Esophagus muscularis mucosa (tissue), 4 donors: Measurements from ENCODE around the gene CHCHD6.

Experiments
- EP300 ChIP-seq: sonication (generic); formaldehyde crosslinking; IDR thresholded peaks from one replicate; pipeline ENCODE4 v1.6.1; 2017; ENCODE audit warnings: antibody characterized with exemption
- POLR2A ChIP-seq: fragments of 450-650 bp; IDR thresholded peaks from one replicate; pipeline ENCODE4 v1.6.1; 2017; ENCODE audit warnings: antibody characterized with exemption, moderate library complexity, mild to moderate bottlenecking, low read depth
- TF ChIP-seq, protein P1 (sequence below), 3 experiments: fragments of 200-600 bp in 2 of 3; fragments of 450-650 bp in 1 of 3; sonication (generic) in 2 of 3; IDR thresholded peaks; one replicate each; pipeline ENCODE4 v1.5.1; 2017 to 2019; ENCODE audit warnings: antibody characterized with exemption in 3 of 3, mild to moderate bottlenecking in 2 of 3, moderate library complexity in 1 of 3

DNA sequence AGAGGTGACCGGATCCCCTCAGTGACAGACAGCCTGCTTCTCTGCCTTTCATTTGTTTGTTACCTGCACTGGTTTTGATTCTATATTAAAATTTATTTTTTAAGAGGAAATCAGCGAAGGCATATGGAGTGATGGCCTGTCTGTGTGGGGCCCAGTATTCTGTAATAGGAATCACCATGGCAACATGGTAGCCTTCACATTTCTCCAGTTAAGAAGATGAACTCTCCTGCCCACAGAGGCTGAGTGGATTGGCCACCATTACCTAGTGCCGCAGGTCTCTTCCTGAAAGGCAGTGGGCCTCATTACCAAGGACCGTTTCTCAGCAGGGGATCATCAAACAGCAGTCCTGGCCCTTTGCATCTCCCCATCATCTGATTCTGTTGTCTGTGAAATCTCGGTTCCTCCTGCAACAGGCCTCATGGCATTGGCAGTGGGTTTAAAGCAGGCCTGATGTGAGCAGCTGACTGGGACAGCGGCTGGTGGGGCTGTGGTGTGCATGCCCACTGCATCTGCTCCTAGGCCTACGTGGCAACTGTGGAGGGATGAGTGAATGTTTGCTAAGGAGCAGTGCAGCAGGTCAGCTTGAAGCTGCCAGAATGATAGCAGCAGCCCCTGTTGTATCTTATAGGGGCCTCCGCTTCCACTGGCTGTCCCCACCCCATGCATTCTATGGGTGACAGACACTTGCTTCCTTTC, 114.5 kb downstream of the CHCHD6 start:
- TF ChIP-seq, protein P1, sequence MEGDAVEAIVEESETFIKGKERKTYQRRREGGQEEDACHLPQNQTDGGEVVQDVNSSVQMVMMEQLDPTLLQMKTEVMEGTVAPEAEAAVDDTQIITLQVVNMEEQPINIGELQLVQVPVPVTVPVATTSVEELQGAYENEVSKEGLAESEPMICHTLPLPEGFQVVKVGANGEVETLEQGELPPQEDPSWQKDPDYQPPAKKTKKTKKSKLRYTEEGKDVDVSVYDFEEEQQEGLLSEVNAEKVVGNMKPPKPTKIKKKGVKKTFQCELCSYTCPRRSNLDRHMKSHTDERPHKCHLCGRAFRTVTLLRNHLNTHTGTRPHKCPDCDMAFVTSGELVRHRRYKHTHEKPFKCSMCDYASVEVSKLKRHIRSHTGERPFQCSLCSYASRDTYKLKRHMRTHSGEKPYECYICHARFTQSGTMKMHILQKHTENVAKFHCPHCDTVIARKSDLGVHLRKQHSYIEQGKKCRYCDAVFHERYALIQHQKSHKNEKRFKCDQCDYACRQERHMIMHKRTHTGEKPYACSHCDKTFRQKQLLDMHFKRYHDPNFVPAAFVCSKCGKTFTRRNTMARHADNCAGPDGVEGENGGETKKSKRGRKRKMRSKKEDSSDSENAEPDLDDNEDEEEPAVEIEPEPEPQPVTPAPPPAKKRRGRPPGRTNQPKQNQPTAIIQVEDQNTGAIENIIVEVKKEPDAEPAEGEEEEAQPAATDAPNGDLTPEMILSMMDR (IDR thresholded peaks at IDR 0.05), result no peak
- no peak for TF ChIP-seq POLR2A
- TF ChIP-seq EP300, result no peak
